H1 (cell line): Measurements from ENCODE around the gene ECE2. TPM values are rescaled to one million over a fixed set of nuclear protein-coding genes. Genes with fewer than 3 reads are reported as not detected.

ENCODE experiments used
- CTCF ChIA-PET: fragments of 300-600 bp; sonication (Branson Sonifier 250); formaldehyde crosslinking; loops from one replicate; lab custom pipeline; 2021; ENCODE audit not compliant: partially characterized antibody; lab: Charles Lee
- POLR2A ChIA-PET: fragments of 300-600 bp; sonication (Branson Sonifier 250); formaldehyde crosslinking; loops from one replicate; lab custom pipeline; 2021; ENCODE audit warnings: inconsistent platforms; ENCODE audit not compliant: partially characterized antibody; lab: Charles Lee
- DNase-seq, 2 experiments: peaks; one replicate each; pipeline versions ENCODE4 v3.0.0 to v3.0.0-alpha.2; 2010 to 2022; ENCODE audit warnings: low spot score in 2 of 2, low read depth in 1 of 2, mixed read lengths in 1 of 2
- FAIRE-seq: peaks from 2 replicates; lab custom pipeline; 2011; peaks lifted over from hg19 to GRCh38; lab: Jason Lieb, UNC
- H2AFZ ChIP-seq: 2 replicates; pipeline ENCODE4 v1.8.1; 2012; ENCODE audit warnings: low read length, inconsistent platforms
- H2AK5ac ChIP-seq: 2 replicates; pipeline ENCODE4 v1.6.1; 2013; ENCODE audit warnings: low read depth, low read length
- H2BK120ac ChIP-seq: replicated peaks from 2 replicates; pipeline ENCODE3; 2013; ENCODE audit warnings: low read depth, low read length, inconsistent platforms
- H2BK12ac ChIP-seq: 2 replicates; pipeline ENCODE4 v1.6.1; 2013; ENCODE audit warnings: low read depth, low read length
- H2BK15ac ChIP-seq: 2 replicates; pipeline ENCODE4 v1.6.1; 2013; ENCODE audit warnings: low read length
- H2BK20ac ChIP-seq: 2 replicates; pipeline ENCODE4 v1.6.1; 2013; ENCODE audit warnings: low read length
- H2BK5ac ChIP-seq: 2 replicates; pipeline ENCODE4 v1.6.1; 2013; ENCODE audit warnings: low read depth, low read length
- H3K14ac ChIP-seq: 2 replicates; pipeline ENCODE4 v1.6.1; 2013; ENCODE audit warnings: inconsistent platforms; ENCODE audit not compliant: insufficient read length
- H3K18ac ChIP-seq: 2 replicates; pipeline ENCODE4 v1.6.1; 2013; ENCODE audit warnings: low read length; ENCODE audit errors: extremely low read depth
- H3K23ac ChIP-seq: 2 replicates; pipeline ENCODE4 v1.6.1; 2013; ENCODE audit warnings: inconsistent platforms; ENCODE audit not compliant: insufficient read length
- H3K23me2 ChIP-seq: 2 replicates; pipeline ENCODE4 v1.6.1; 2013; ENCODE audit warnings: low read depth, low read length
- H3K27ac ChIP-seq: 2 replicates; pipeline ENCODE4 v1.6.1; 2011; ENCODE audit warnings: low read depth, low read length, inconsistent platforms
- H3K27me3 ChIP-seq, 4 experiments: replicated peaks in 1 of 4; 1 replicate in 1 of 4; 2 replicates in 3 of 4; pipeline versions ENCODE4 v1.6.1 to v1.8.1; 2011 to 2013; ENCODE audit warnings: low read length in 3 of 4, mild to moderate bottlenecking in 3 of 4, inconsistent platforms in 2 of 4, mixed read lengths in 2 of 4, moderate library complexity in 1 of 4; ENCODE audit not compliant: control insufficient read depth in 3 of 4, insufficient read depth in 3 of 4; ENCODE audit errors: extremely low read depth in 1 of 4
- H3K36me3 ChIP-seq, 4 experiments: 2 replicates each; pipeline versions ENCODE4 v1.6.1 to v1.8.1; 2011 to 2013; ENCODE audit warnings: mild to moderate bottlenecking in 4 of 4, low read length in 3 of 4, moderate library complexity in 2 of 4, control low read depth in 1 of 4, inconsistent platforms in 1 of 4; ENCODE audit not compliant: insufficient read depth in 4 of 4, control insufficient read depth in 2 of 4
- H3K4ac ChIP-seq: replicated peaks from 2 replicates; pipeline ENCODE3; 2013; ENCODE audit warnings: low read length, low read depth, mixed read lengths, inconsistent platforms; ENCODE audit not compliant: insufficient read length
- H3K4me1 ChIP-seq, 4 experiments: replicated peaks in 1 of 4; 1 replicate in 1 of 4; 2 replicates in 3 of 4; pipeline versions ENCODE4 v1.6.1 to v1.8.1; 2011 to 2013; ENCODE audit warnings: low read length in 3 of 4, inconsistent platforms in 2 of 4, mixed read lengths in 1 of 4; ENCODE audit not compliant: insufficient read depth in 4 of 4, control insufficient read depth in 3 of 4
- H3K4me2 ChIP-seq, 2 experiments: 2 replicates each; pipeline versions ENCODE4 v1.6.1 to v1.8.1; 2011 to 2013; ENCODE audit warnings: low read depth in 2 of 2, low read length in 2 of 2, control low read depth in 1 of 2, inconsistent platforms in 1 of 2, mild to moderate bottlenecking in 1 of 2; ENCODE audit not compliant: insufficient read depth in 1 of 2
- H3K4me3 ChIP-seq, 4 experiments: fragments of 200-600, 300-600 bp in 1 of 4; sonication (generic), shearing (Covaris generic), sonication (Bioruptor Twin) in 1 of 4; 2 replicates each; pipeline versions ENCODE4 v1.5.1 to v1.8.1; 2011 to 2016; ENCODE audit warnings: low read length in 4 of 4, low read depth in 3 of 4, control low read depth in 2 of 4, inconsistent platforms in 2 of 4, mild to moderate bottlenecking in 2 of 4, mixed read lengths in 1 of 4, moderate library complexity in 1 of 4; ENCODE audit not compliant: insufficient read depth in 2 of 4; ENCODE audit errors: extremely low read depth in 1 of 4
- H3K56ac ChIP-seq: replicated peaks from 2 replicates; pipeline ENCODE3; 2013; ENCODE audit warnings: low read depth, mild to moderate bottlenecking, mixed read lengths, low read length, inconsistent platforms; ENCODE audit not compliant: insufficient read length
- H3K79me1 ChIP-seq: 2 replicates; pipeline ENCODE4 v1.6.1; 2013; ENCODE audit warnings: low read depth, low read length, control low read depth
- H3K79me2 ChIP-seq, 2 experiments: 2 replicates each; pipeline versions ENCODE4 v1.6.1 to v1.8.1; 2012 to 2013; ENCODE audit warnings: low read length in 2 of 2, mild to moderate bottlenecking in 2 of 2, inconsistent platforms in 1 of 2; ENCODE audit not compliant: insufficient read depth in 2 of 2, control insufficient read depth in 1 of 2
- H3K9ac ChIP-seq, 4 experiments: replicated peaks in 1 of 4; 1 replicate in 1 of 4; 2 replicates in 3 of 4; pipeline versions ENCODE4 v1.6.1 to v1.8.1; 2011 to 2013; ENCODE audit warnings: low read depth in 3 of 4, low read length in 3 of 4, control low read depth in 2 of 4, mild to moderate bottlenecking in 2 of 4, moderate library complexity in 2 of 4, inconsistent platforms in 1 of 4; ENCODE audit errors: extremely low read depth in 1 of 4
- H3K9me3 ChIP-seq, 2 experiments: 2 replicates each; pipeline versions ENCODE4 v1.6.1 to v1.8.1; 2012 to 2013; ENCODE audit warnings: mild to moderate bottlenecking in 2 of 2, moderate library complexity in 2 of 2, control low read depth in 1 of 2, inconsistent platforms in 1 of 2, low read depth in 1 of 2, low read length in 1 of 2, mixed read lengths in 1 of 2; ENCODE audit not compliant: insufficient read depth in 2 of 2
- H4K20me1 ChIP-seq, 2 experiments: replicated peaks in 1 of 2; 2 replicates each; pipeline versions ENCODE3 to v1.8.1; 2011 to 2013; ENCODE audit warnings: inconsistent platforms in 2 of 2, low read length in 2 of 2, mild to moderate bottlenecking in 1 of 2; ENCODE audit not compliant: insufficient read depth in 2 of 2, control insufficient read depth in 1 of 2
- H4K5ac ChIP-seq: 2 replicates; pipeline ENCODE4 v1.6.1; 2013; ENCODE audit warnings: low read length, low read depth, mixed read lengths, inconsistent platforms; ENCODE audit not compliant: insufficient read length
- H4K8ac ChIP-seq: 2 replicates; pipeline ENCODE4 v1.8.0; 2013; ENCODE audit warnings: mild to moderate bottlenecking, moderate library complexity, low read length, inconsistent platforms; ENCODE audit not compliant: insufficient read depth; ENCODE audit errors: extremely low read depth
- H4K91ac ChIP-seq: replicated peaks from 2 replicates; pipeline ENCODE3; 2013; ENCODE audit warnings: low read length, mixed read lengths, inconsistent platforms; ENCODE audit not compliant: insufficient read length
- CREB1 ChIP-seq: IDR thresholded peaks from 2 replicates; pipeline ENCODE4 v1.6.1; 2012; ENCODE audit warnings: inconsistent platforms
- KDM5A ChIP-seq: fragments of 200-600 bp; IDR thresholded peaks from 2 replicates; pipeline ENCODE4 v1.7.1; 2012; ENCODE audit warnings: mild to moderate bottlenecking, low read length, inconsistent platforms, mixed read lengths
- RXRA ChIP-seq: IDR thresholded peaks from 2 replicates; pipeline ENCODE4 v1.6.1; 2011; ENCODE audit warnings: low read depth, mild to moderate bottlenecking, low read length, moderate library complexity; ENCODE audit not compliant: insufficient read depth
- SAP30 ChIP-seq: fragments of 300-600 bp; sonication (generic); IDR thresholded peaks from 2 replicates; pipeline ENCODE4 v1.7.1; 2012; ENCODE audit warnings: low read length, moderate library complexity, mild to moderate bottlenecking, inconsistent platforms; ENCODE audit not compliant: insufficient read depth, insufficient replicate concordance
- SIN3A ChIP-seq, 2 experiments: IDR thresholded peaks in 1 of 2; conservative IDR thresholded peaks in 1 of 2; 2 replicates each; pipeline ENCODE4 v1.6.1; 2011 to 2012; ENCODE audit warnings: low read length in 2 of 2, improper control_type of control experiment in 1 of 2, low read depth in 1 of 2, mild to moderate bottlenecking in 1 of 2
- SP1 ChIP-seq: IDR thresholded peaks from 2 replicates; pipeline ENCODE4 v1.6.1; 2011; ENCODE audit warnings: low read depth, low read length
- SRF ChIP-seq: IDR thresholded peaks from 2 replicates; pipeline ENCODE4 v1.6.1; 2011; ENCODE audit warnings: mild to moderate bottlenecking, low read depth, low read length, moderate library complexity
- TCF12 ChIP-seq: IDR thresholded peaks from 2 replicates; pipeline ENCODE4 v1.6.1; 2011; ENCODE audit warnings: low read depth, mild to moderate bottlenecking, low read length
- WGBS, 2 experiments: shearing (Covaris generic) in 1 of 2; methylation state at CpG; one replicate each; pipeline versions ENCODE4 v1.1.6 to v1.1.7; 2013 to 2015; ENCODE audit warnings: low lambda C conversion rate in 2 of 2, mixed read lengths in 2 of 2, inconsistent platforms in 1 of 2, low coverage in 1 of 2, missing lambda C conversion rate in 1 of 2; ENCODE audit not compliant: insufficient replicate concordance in 2 of 2, insufficient coverage in 1 of 2, insufficient read length in 1 of 2; ENCODE audit errors: extremely low coverage in 1 of 2, missing lambda C conversion rate in 1 of 2; 5-methylcytosine and 5-hydroxymethylcytosine counted together
- polyA plus RNA-seq, 7 experiments: library from polyadenylated mRNA; depleted of rRNA in 3 of 7; stranded (reverse) in 5 of 7; unstranded in 2 of 7; fragments of >200 nt in 5 of 7; fragments of 200-250 nt in 2 of 7; gene quantifications; 1 replicate in 5 of 7; 2 replicates in 1 of 7; 4 replicates in 1 of 7; pipeline versions ENCODE4 v1.2.1 to v1.2.3, GENCODE V29; 2011 to 2013; ENCODE audit warnings: missing spikeins in 2 of 7, mixed read lengths in 2 of 7
- total RNA-seq: library from RNA; stranded (reverse); fragmentation: NEBNext Ultra II Directional; extraction: Animal tissue kit (Norgen Biotek cat#: 25700); gene quantifications from 2 replicates; pipeline ENCODE4 v1.2.1, GENCODE V29; 2021
- TF ChIP-seq, protein P1 (sequence below): IDR thresholded peaks from 2 replicates; pipeline ENCODE4 v1.6.1; 2012; ENCODE audit warnings: low read length, inconsistent platforms
- TF ChIP-seq, protein P2 (sequence below): IDR thresholded peaks from 2 replicates; pipeline ENCODE4 v1.6.1; 2012; ENCODE audit warnings: inconsistent platforms

The ECE2 gene
- total and polyA plus RNA-seq, 2 of the 8 experiments (the other 6 are each of a cell fraction or from before 2014, with no cell fraction given) = 0.44 to 0.86 TPM

DNA sequence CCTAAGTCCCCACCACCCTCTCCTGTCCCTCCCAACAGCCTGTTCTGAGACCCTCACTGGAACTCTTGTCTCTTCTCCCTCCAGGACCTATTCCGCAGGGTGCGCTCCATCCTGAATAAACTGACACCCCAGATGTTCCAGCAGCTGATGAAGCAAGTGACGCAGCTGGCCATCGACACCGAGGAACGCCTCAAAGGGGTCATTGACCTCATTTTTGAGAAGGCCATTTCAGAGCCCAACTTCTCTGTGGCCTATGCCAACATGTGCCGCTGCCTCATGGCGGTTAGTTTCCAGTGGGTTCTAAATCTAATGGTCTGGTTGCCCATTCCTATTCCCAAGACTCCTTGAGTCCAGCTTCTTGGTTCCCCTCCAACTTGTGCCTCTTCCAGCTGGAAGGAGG, 47.9 kb downstream of the ECE2 start:
- Histone ChIP-seq H3K4me1 (no peaks in the 10 kb centered on the region; a peak in 4 of 7 replicates), H3K79me1 (peaks cover 8% of the 10 kb centered on the region; the same call in 1 of the 2 replicates)

More for the DNA sequence above, 47.9 kb downstream of the ECE2 start:
- no peak overlapping the region for H2BK5ac ChIP-seq
- ChIA-PET CTCF (interaction anchor here (0.9 to 1.0 kb wide), 2 partner anchors 15 to 19 kb away, joined by 3 to 4 read pairs; no protein-coding TSS in a partner anchor), POLR2A (interaction anchor here (0.9 to 9.8 kb wide), 7 partner anchors 9 to 38 kb away, joined by 3 to 148 read pairs (median 4); partner anchors contain the start of genes EIF4G1 and FAM131A)
- H3K4ac ChIP-seq = no peak overlapping the region
- no peak overlapping the region for H3K9ac ChIP-seq
- no peak overlapping the region for H2BK12ac ChIP-seq
- peaks cover 4 to 25% of the 10 kb centered on the region in 2 experiments; a peak in 3 of 4 replicates for H3K79me2 ChIP-seq
- DNase-seq (no peak), FAIRE-seq (no peak)
- no peak for TF ChIP-seq SRF
- TF ChIP-seq, protein P1, sequence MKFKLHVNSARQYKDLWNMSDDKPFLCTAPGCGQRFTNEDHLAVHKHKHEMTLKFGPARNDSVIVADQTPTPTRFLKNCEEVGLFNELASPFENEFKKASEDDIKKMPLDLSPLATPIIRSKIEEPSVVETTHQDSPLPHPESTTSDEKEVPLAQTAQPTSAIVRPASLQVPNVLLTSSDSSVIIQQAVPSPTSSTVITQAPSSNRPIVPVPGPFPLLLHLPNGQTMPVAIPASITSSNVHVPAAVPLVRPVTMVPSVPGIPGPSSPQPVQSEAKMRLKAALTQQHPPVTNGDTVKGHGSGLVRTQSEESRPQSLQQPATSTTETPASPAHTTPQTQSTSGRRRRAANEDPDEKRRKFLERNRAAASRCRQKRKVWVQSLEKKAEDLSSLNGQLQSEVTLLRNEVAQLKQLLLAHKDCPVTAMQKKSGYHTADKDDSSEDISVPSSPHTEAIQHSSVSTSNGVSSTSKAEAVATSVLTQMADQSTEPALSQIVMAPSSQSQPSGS = no peak
- TF ChIP-seq TCF12 = no peak
- no peak for TF ChIP-seq RXRA
- no peak for TF ChIP-seq SP1
- TF ChIP-seq CREB1 = no peak
- TF ChIP-seq KDM5A = no peak
- TF ChIP-seq, protein P2, sequence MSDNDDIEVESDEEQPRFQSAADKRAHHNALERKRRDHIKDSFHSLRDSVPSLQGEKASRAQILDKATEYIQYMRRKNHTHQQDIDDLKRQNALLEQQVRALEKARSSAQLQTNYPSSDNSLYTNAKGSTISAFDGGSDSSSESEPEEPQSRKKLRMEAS = no peak
- TF ChIP-seq SIN3A (conservative IDR thresholded peaks at IDR 0.05 in 1 of 2, IDR thresholded peaks at IDR 0.05 in 1 of 2; ENCODE audit: low read depth in 1 of 2, low read length in 2 of 2) = no peak
- TF ChIP-seq SAP30 = no peak
- H3K36me3 ChIP-seq = peaks cover 77 to 99% (median 92%) of the 10 kb centered on the region in 4 experiments
- no peaks in the 10 kb centered on the region for H3K9me3 ChIP-seq
- H3K14ac ChIP-seq = no peak overlapping the region
- no peak overlapping the region for H3K18ac ChIP-seq
- H2BK15ac ChIP-seq = no peak overlapping the region
- peaks cover 19 to 31% of the 10 kb centered on the region in 2 experiments for H4K20me1 ChIP-seq
- H3K27me3 ChIP-seq = no peaks in the 10 kb centered on the region
- no peak overlapping the region for H3K4me3 ChIP-seq
- H4K8ac ChIP-seq = no peak overlapping the region; the same call in 1 of the 2 replicates
- H2AFZ ChIP-seq = no peak overlapping the region
- H2BK120ac ChIP-seq = no peak overlapping the region
- no peaks in the 10 kb centered on the region for H3K23me2 ChIP-seq
- WGBS, 2 experiments = 98% methylated on average over 8 of the region's 8 CpGs; no CpG with 5 or more reads in 1 of the 2 experiments
- no peak overlapping the region for H2BK20ac ChIP-seq
- H3K56ac ChIP-seq = no peak overlapping the region
- H2AK5ac ChIP-seq = no peak overlapping the region
- H4K5ac ChIP-seq = no peak overlapping the region
- no peak overlapping the region for H3K4me2 ChIP-seq
- H3K23ac ChIP-seq = no peak overlapping the region
- H4K91ac ChIP-seq = no peak overlapping the region
- no peak overlapping the region for H3K27ac ChIP-seq
